Neural progenitor cell (in vitro differentiated cells): ENCODE data around the gene TMEM248. TPM values are rescaled to one million over a fixed set of nuclear protein-coding genes. Genes with fewer than 3 reads are reported as not detected.
A peak's percentile ranks its signal among the peaks of the same experiment; 100 is the strongest.
"Not testable (repeated sequence)": the region's sequence is repeated elsewhere in the genome, so short reads cannot be mapped to it uniquely, and the experiment has no call there.

Source experiments
- DNase-seq: peaks from one replicate; pipeline ENCODE4 v3.0.0-alpha.2; 2016; ENCODE audit warnings: low spot score
- H2AFZ ChIP-seq: fragments of 200-600 bp; sonication (generic); replicated peaks from 2 replicates; pipeline ENCODE4 v1.6.1; 2016; ENCODE audit warnings: antibody characterized with exemption
- H3F3A ChIP-seq: fragments of 200-600 bp; sonication (generic); 2 replicates; pipeline ENCODE4 v1.6.1; 2016; ENCODE audit warnings: antibody characterized with exemption, low read depth
- H3K27ac ChIP-seq: fragments of 200-600 bp; sonication (generic); 2 replicates; pipeline ENCODE4 v1.5.1; 2016; ENCODE audit warnings: mild to moderate bottlenecking
- H3K27me3 ChIP-seq: fragments of 200-600 bp; sonication (generic); 2 replicates; pipeline ENCODE4 v1.6.1; 2016; ENCODE audit warnings: mild to moderate bottlenecking, moderate library complexity
- H3K36me3 ChIP-seq: fragments of 200-600 bp; sonication (generic); 2 replicates; pipeline ENCODE4 v1.5.1; 2016
- H3K4me1 ChIP-seq: fragments of 200-600 bp; sonication (generic); 2 replicates; pipeline ENCODE4 v1.6.1; 2016; ENCODE audit warnings: mixed run types
- H3K4me2 ChIP-seq: fragments of 200-600 bp; sonication (generic); 2 replicates; pipeline ENCODE4 v1.6.1; 2016
- H3K4me3 ChIP-seq: fragments of 200-600 bp; sonication (generic); 2 replicates; pipeline ENCODE4 v1.5.1; 2016
- H3K79me2 ChIP-seq: fragments of 200-600 bp; sonication (generic); 2 replicates; pipeline ENCODE4 v1.6.1; 2016; ENCODE audit warnings: low read depth
- H3K9ac ChIP-seq: fragments of 200-600 bp; sonication (generic); 2 replicates; pipeline ENCODE4 v1.6.1; 2016
- H3K9me3 ChIP-seq: fragments of 200-600 bp; sonication (generic); 2 replicates; pipeline ENCODE4 v1.5.1; 2016; ENCODE audit warnings: low read depth
- H4K20me1 ChIP-seq: fragments of 200-600 bp; sonication (generic); 2 replicates; pipeline ENCODE4 v1.6.1; 2016; ENCODE audit warnings: low read depth
- H3K27ac Mint-ChIP-seq: 3 replicates; pipeline ENCODE4 v1.8.0; 2021; ENCODE audit warnings: mixed read lengths
- H3K27me3 Mint-ChIP-seq: 2 replicates; pipeline ENCODE4 v1.8.0; 2022; ENCODE audit warnings: low read depth, mild to moderate bottlenecking, inconsistent platforms, moderate library complexity, mixed read lengths; ENCODE audit not compliant: insufficient read depth
- H3K36me3 Mint-ChIP-seq: 3 replicates; pipeline ENCODE4 v1.8.0; 2021; ENCODE audit warnings: mixed read lengths
- H3K4me1 Mint-ChIP-seq: 3 replicates; pipeline ENCODE4 v1.8.0; 2021; ENCODE audit warnings: mixed read lengths
- H3K4me3 Mint-ChIP-seq: 3 replicates; pipeline ENCODE4 v1.8.0; 2021; ENCODE audit warnings: mild to moderate bottlenecking, moderate library complexity, mixed read lengths
- H3K9me3 Mint-ChIP-seq: 3 replicates; pipeline ENCODE4 v1.8.0; 2020; ENCODE audit warnings: mixed read lengths
- EZH2 ChIP-seq: fragments of 200-600 bp; sonication (generic); IDR thresholded peaks from 2 replicates; pipeline ENCODE4 v1.6.1; 2017; ENCODE audit warnings: antibody characterized with exemption, mild to moderate bottlenecking, moderate library complexity
- EZH2phosphoT487 ChIP-seq: fragments of 200-600 bp; sonication (generic); IDR thresholded peaks from 2 replicates; pipeline ENCODE4 v1.6.1; 2017; ENCODE audit warnings: antibody characterized with exemption
- total RNA-seq: library from RNA; depleted of rRNA; stranded (reverse); fragments of >200 nt; gene quantifications from 2 replicates; pipeline ENCODE4 v1.2.3, GENCODE V29; 2015; ENCODE audit warnings: low replicate concordance
- TF ChIP-seq, protein P1 (sequence below): fragments of 200-600 bp; sonication (generic); IDR thresholded peaks from 2 replicates; pipeline ENCODE4 v1.5.1; 2017; ENCODE audit warnings: antibody characterized with exemption, mild to moderate bottlenecking

TMEM248 gene
- total RNA-seq, 1 donor from 2014 or later = 59.9 TPM

- H3K27ac Mint-ChIP-seq = no peak overlapping the region
- Histone ChIP-seq H3F3A (no peaks in the 10 kb centered on the region), H3K4me1 (no peaks in the 10 kb centered on the region), H3K9me3 (no peaks in the 10 kb centered on the region), H3K79me2 (no peaks in the 10 kb centered on the region), H3K4me2 (no peak overlapping the region), H3K27ac (no peak overlapping the region), H4K20me1 (no peaks in the 10 kb centered on the region), H3K4me3 (no peak overlapping the region), H2AFZ (no peak overlapping the region), H3K36me3 (no peaks in the 10 kb centered on the region), H3K9ac (no peak overlapping the region), H3K27me3 (no peaks in the 10 kb centered on the region)
- DNase-seq = no peak
- no peak overlapping the region for H3K4me3 Mint-ChIP-seq
- H3K9me3 Mint-ChIP-seq = peaks cover 3% of the 10 kb centered on the region
- H3K36me3 Mint-ChIP-seq = peaks cover 6% of the 10 kb centered on the region
- no peaks in the 10 kb centered on the region for H3K4me1 Mint-ChIP-seq
- H3K27me3 Mint-ChIP-seq = peaks cover 4% of the 10 kb centered on the region
- TF ChIP-seq, protein P1, sequence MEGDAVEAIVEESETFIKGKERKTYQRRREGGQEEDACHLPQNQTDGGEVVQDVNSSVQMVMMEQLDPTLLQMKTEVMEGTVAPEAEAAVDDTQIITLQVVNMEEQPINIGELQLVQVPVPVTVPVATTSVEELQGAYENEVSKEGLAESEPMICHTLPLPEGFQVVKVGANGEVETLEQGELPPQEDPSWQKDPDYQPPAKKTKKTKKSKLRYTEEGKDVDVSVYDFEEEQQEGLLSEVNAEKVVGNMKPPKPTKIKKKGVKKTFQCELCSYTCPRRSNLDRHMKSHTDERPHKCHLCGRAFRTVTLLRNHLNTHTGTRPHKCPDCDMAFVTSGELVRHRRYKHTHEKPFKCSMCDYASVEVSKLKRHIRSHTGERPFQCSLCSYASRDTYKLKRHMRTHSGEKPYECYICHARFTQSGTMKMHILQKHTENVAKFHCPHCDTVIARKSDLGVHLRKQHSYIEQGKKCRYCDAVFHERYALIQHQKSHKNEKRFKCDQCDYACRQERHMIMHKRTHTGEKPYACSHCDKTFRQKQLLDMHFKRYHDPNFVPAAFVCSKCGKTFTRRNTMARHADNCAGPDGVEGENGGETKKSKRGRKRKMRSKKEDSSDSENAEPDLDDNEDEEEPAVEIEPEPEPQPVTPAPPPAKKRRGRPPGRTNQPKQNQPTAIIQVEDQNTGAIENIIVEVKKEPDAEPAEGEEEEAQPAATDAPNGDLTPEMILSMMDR = peak; percentile 19
- no peak for TF ChIP-seq EZH2
Measured at GRCh38 chr7:66905689-66906088, 15.3 kb upstream of the TMEM248 start.

DNA sequence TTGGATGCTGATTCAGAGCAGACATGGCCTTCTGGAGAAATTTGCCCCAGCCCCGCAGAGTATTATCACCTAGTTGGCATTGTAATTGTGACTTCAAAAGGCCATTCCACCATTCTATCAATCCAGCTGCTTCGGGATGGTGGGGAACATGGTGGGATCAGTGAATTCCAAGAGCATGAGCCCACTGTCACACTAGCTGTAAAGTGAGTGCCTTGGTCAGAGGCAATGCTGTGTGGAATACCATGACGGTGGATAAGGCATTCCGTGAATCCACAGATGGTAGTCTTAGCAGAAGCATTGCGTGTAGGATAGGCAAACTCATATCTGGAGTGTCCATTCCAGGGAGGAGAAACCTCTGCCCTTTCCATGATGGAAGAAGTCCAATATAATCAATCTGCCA, 13.3 kb upstream of the TMEM248 start:
- Mint-ChIP-seq H3K27ac (no peak overlapping the region), H3K4me3 (no peak overlapping the region), H3K4me1 (no peaks in the 10 kb centered on the region), H3K9me3 (peaks cover 3% of the 10 kb centered on the region), H3K36me3 (peaks cover 3% of the 10 kb centered on the region), H3K27me3 (peaks cover 10% of the 10 kb centered on the region)
- Histone ChIP-seq H4K20me1 (no peaks in the 10 kb centered on the region), H3F3A (no peaks in the 10 kb centered on the region), H3K4me3 (no peak overlapping the region), H2AFZ (no peak overlapping the region), H3K4me1 (no peaks in the 10 kb centered on the region), H3K9me3 (no peaks in the 10 kb centered on the region), H3K27ac (no peak overlapping the region), H3K36me3 (no peaks in the 10 kb centered on the region), H3K4me2 (no peak overlapping the region), H3K27me3 (no peaks in the 10 kb centered on the region), H3K9ac (no peak overlapping the region), H3K79me2 (no peaks in the 10 kb centered on the region)
- no peak for DNase-seq
- TF ChIP-seq EZH2 (no peak), EZH2phosphoT487 (no peak)
- TF ChIP-seq, protein P1 = no peak

- not testable (repeated sequence) for H3F3A ChIP-seq, H3K9me3 Mint-ChIP-seq, H3K36me3 Mint-ChIP-seq, H3K27ac Mint-ChIP-seq, H3K4me1 ChIP-seq, H3K79me2 ChIP-seq, H3K4me3 ChIP-seq, H3K4me1 Mint-ChIP-seq, H3K36me3 ChIP-seq, H3K27ac ChIP-seq, H3K9ac ChIP-seq, DNase-seq, H4K20me1 ChIP-seq, H3K27me3 ChIP-seq, H3K9me3 ChIP-seq, H3K4me2 ChIP-seq, H2AFZ ChIP-seq
- Mint-ChIP-seq H3K27me3 (peaks cover 13% of the 10 kb centered on the region), H3K4me3 (peak overlapping the region; percentile 12)
Measured at GRCh38 chr7:66908598-66908997, 12.4 kb upstream of the TMEM248 start.

DNA sequence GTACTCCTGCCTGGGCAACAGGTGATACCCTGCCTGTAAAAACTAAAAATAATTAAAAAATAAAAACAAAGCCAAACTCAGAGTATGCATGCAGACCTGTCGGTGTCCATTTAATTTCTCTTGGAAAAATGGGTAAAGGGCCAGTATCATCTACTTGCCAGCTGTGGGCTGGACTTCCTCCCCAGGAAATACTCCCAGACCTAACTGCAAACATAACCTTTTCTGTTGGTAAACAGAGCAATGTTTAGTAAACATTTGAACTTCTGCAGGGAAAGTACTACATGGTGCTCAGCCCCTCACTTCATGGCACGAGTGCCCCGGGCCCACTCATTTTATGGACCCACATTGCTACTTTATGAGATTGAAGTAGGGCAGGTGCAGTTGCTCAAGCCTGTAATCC, 10.2 kb upstream of the TMEM248 start:
- H3K4me3 Mint-ChIP-seq = no peak overlapping the region
- H3K27me3 Mint-ChIP-seq = peaks cover 20% of the 10 kb centered on the region
- no peak overlapping the region for H3K9ac ChIP-seq
- TF ChIP-seq EZH2 = no peak
- TF ChIP-seq, protein P1 = no peak
- H3K4me2 ChIP-seq = no peak overlapping the region
- no peak overlapping the region for H2AFZ ChIP-seq
- no peak for DNase-seq
- H3K36me3 ChIP-seq = no peaks in the 10 kb centered on the region
- no peaks in the 10 kb centered on the region for H3K36me3 Mint-ChIP-seq
- H3K27me3 ChIP-seq = no peaks in the 10 kb centered on the region
- peaks cover 9% of the 10 kb centered on the region for H3K4me1 Mint-ChIP-seq
- no peaks in the 10 kb centered on the region for H4K20me1 ChIP-seq
- no peaks in the 10 kb centered on the region for H3K9me3 ChIP-seq
- H3K9me3 Mint-ChIP-seq = peaks cover 3% of the 10 kb centered on the region
- H3F3A ChIP-seq = no peaks in the 10 kb centered on the region
- no peak overlapping the region for H3K4me3 ChIP-seq
- no peaks in the 10 kb centered on the region for H3K4me1 ChIP-seq
- no peaks in the 10 kb centered on the region for H3K79me2 ChIP-seq
- no peak overlapping the region for H3K27ac ChIP-seq
- no peak overlapping the region for H3K27ac Mint-ChIP-seq

GRCh38 chr7:66911191-66911590, 9.8 kb upstream of the TMEM248 start:
- H3K4me1 Mint-ChIP-seq, H4K20me1 ChIP-seq, H3K4me1 ChIP-seq, DNase-seq, H3K9me3 ChIP-seq, H3K4me3 Mint-ChIP-seq, H3K4me2 ChIP-seq, H3K79me2 ChIP-seq, H3F3A ChIP-seq, H3K9ac ChIP-seq, H2AFZ ChIP-seq, H3K27me3 ChIP-seq, H3K27ac ChIP-seq, H3K36me3 ChIP-seq, H3K27ac Mint-ChIP-seq, H3K9me3 Mint-ChIP-seq, H3K4me3 ChIP-seq, H3K36me3 Mint-ChIP-seq: not testable (repeated sequence)
- peaks cover 20% of the 10 kb centered on the region for H3K27me3 Mint-ChIP-seq
